ENCODE data around the gene ZBTB7C.

ZBTB7C gene

DNA sequence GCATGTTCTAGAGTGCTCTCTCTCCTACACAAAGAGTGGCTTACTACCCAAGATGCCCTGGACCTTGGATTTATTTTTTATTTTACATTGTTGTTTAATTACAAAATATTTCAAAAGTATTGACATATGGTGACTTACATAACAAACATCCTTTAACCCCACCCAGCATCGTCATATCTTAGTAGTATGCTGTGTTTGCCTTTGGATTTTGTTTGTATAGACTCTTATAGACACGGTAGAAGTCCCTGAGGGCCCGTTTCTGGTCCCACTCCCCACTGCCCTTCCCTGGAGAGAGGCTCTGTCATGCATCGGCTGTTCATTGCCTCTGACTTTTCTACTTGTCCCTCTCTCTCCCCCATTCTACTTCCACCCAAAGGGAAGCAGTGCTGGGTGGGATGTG lies 112.0 kb downstream of the ZBTB7C start:
- no peak for DNase-seq (ENCODE audit: low read depth)
- TF ChIP-seq, protein P1, sequence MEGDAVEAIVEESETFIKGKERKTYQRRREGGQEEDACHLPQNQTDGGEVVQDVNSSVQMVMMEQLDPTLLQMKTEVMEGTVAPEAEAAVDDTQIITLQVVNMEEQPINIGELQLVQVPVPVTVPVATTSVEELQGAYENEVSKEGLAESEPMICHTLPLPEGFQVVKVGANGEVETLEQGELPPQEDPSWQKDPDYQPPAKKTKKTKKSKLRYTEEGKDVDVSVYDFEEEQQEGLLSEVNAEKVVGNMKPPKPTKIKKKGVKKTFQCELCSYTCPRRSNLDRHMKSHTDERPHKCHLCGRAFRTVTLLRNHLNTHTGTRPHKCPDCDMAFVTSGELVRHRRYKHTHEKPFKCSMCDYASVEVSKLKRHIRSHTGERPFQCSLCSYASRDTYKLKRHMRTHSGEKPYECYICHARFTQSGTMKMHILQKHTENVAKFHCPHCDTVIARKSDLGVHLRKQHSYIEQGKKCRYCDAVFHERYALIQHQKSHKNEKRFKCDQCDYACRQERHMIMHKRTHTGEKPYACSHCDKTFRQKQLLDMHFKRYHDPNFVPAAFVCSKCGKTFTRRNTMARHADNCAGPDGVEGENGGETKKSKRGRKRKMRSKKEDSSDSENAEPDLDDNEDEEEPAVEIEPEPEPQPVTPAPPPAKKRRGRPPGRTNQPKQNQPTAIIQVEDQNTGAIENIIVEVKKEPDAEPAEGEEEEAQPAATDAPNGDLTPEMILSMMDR (IDR thresholded peaks at IDR 0.05; ENCODE audit: control insufficient read depth, extremely low read depth, insufficient read depth): no peak
- no peak overlapping the region for H3K4me3 ChIP-seq (ENCODE audit: low read depth, low read length)

GRCh38 chr18:48296581-48296980 lies 112.6 kb downstream of the ZBTB7C start:
- TF ChIP-seq, protein P1 (IDR thresholded peaks at IDR 0.05; ENCODE audit: control insufficient read depth, extremely low read depth, insufficient read depth): no peak
- no peak for DNase-seq (ENCODE audit: low read depth)
- H3K4me3 ChIP-seq (ENCODE audit: low read depth, low read length): no peak overlapping the region

DNA sequence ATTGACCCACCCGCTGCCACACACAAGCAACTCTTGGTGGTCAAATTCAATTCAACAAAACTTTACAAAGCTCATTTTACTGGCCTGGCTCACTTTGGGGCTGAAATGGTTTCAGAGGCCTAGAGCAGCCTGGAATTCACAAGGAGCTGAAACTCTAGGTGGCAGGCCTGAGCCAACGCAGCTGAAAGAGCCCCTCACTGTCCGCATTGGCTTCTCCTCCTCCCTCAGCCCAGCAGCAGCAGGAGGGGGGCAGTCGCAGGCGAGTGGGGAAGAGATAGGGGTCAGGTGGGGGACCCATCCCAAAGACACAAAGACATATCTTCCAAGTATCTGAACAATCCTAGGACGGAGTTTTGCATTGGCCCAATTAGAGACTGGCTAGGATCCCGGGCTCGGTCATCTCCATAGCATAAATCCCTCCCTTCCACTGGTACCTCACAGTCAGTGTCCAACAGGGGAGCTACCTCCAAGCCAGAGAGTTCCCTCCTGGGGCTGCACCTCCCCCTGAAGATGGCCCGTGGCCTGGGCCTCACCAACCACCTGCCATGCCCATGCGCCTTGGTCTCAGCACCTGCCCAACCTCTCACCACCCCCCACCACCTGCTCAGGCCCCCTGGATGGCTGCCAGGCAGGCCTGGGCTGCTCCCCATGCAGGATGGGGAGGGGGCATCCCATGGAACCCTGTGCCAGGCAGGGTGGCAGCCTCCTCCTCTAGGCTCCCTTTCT lies 113.4 kb downstream of the ZBTB7C start:
- DNase-seq (ENCODE audit: low read depth): no peak
- H3K4me3 ChIP-seq (ENCODE audit: low read depth, low read length): no peak overlapping the region
- TF ChIP-seq, protein P1 (IDR thresholded peaks at IDR 0.05; ENCODE audit: control insufficient read depth, extremely low read depth, insufficient read depth): no peak

- DNase-seq (ENCODE audit: low read depth): no peak
- TF ChIP-seq, protein P1 (IDR thresholded peaks at IDR 0.05; ENCODE audit: control insufficient read depth, extremely low read depth, insufficient read depth): no peak
These were observed 114.1 kb downstream of the ZBTB7C start for GRCh38 chr18:48294899-48295585.

GRCh38 chr18:48293954-48294898 lies 115.0 kb downstream of the ZBTB7C start:
- TF ChIP-seq, protein P1 (IDR thresholded peaks at IDR 0.05; ENCODE audit: control insufficient read depth, extremely low read depth, insufficient read depth): no peak
- no peak for DNase-seq (ENCODE audit: low read depth)
- no peak overlapping the region for H3K4me3 ChIP-seq (ENCODE audit: low read depth, low read length)

More at GRCh38 chr18:48294899-48295585, 114.1 kb downstream of the ZBTB7C start:
- no peak overlapping the region for H3K4me3 ChIP-seq (ENCODE audit: low read depth, low read length)

DNA sequence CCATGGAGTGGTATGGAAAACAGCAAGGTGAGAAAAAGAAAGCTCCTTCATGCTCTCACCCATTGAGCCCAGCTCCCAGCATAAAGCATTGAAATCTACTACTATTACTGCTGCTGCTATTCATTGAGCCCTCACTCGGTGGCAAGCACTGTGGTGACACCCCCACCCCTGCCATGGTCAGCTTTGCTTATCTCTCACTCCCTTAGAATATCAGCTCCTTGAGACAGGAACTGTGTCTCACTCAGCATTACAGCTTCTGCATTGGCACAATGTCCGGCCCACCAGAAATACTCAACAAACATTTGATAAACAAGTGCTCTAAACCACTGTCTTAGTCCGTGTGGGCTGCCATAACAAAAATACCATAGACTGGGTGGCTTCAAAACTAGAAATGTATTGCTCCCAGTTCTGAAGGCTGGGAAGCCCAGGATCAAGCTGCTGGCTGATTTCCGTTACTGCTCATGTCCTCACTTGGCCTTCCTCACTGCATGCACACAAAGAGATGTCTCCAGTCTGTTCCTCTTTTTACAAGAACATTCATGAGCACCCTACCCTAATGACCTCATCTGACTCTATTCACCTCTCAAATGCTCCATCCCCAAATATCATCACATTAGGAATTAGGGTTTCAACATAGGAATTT lies 116.3 kb downstream of the ZBTB7C start:
- DNase-seq (ENCODE audit: low read depth): no peak
- TF ChIP-seq, protein P1 (IDR thresholded peaks at IDR 0.05; ENCODE audit: control insufficient read depth, extremely low read depth, insufficient read depth): no peak

More for the DNA sequence above, 116.3 kb downstream of the ZBTB7C start:
- H3K4me3 ChIP-seq (ENCODE audit: low read depth, low read length): no peak overlapping the region

Data from LNCaP clone FGC (cell line).